KMS-11 (cell line): ENCODE measurements around the gene SECISBP2.
A peak's percentile ranks its signal among the peaks of the same experiment; 100 is the strongest.

Source experiments
- H2AFZ ChIP-seq: fragments of 200-600 bp; sonication (generic); 2 replicates; pipeline ENCODE4 v1.6.1; 2016; ENCODE audit warnings: antibody characterized with exemption, mixed run types, low read depth
- H3K27ac ChIP-seq: fragments of 200-600 bp; sonication (generic); 2 replicates; pipeline ENCODE4 v1.6.1; 2016; ENCODE audit warnings: mild to moderate bottlenecking, mixed run types
- H3K27me3 ChIP-seq: fragments of 200-600 bp; sonication (generic); 2 replicates; pipeline ENCODE4 v1.6.1; 2017; ENCODE audit warnings: mild to moderate bottlenecking, low read depth, mixed run types, moderate library complexity; ENCODE audit not compliant: insufficient read depth
- H3K36me3 ChIP-seq: fragments of 200-600 bp; sonication (generic); 2 replicates; pipeline ENCODE4 v1.6.1; 2017; ENCODE audit warnings: mild to moderate bottlenecking, mixed run types; ENCODE audit not compliant: insufficient read depth
- H3K4me1 ChIP-seq: fragments of 200-600 bp; sonication (generic); 2 replicates; pipeline ENCODE4 v1.6.1; 2016; ENCODE audit warnings: mild to moderate bottlenecking, low read depth, mixed run types; ENCODE audit not compliant: poor library complexity, severe bottlenecking
- H3K4me2 ChIP-seq: fragments of 200-600 bp; sonication (generic); 2 replicates; pipeline ENCODE4 v1.7.0; 2016; ENCODE audit warnings: mild to moderate bottlenecking, mixed run types
- H3K4me3 ChIP-seq: fragments of 200-600 bp; sonication (generic); IDR thresholded peaks from 2 replicates; pipeline ENCODE4 v1.6.1; 2017; ENCODE audit warnings: low read depth, low read length, mixed read lengths; ENCODE audit not compliant: insufficient read depth
- H3K79me2 ChIP-seq: fragments of 200-600 bp; sonication (generic); 2 replicates; pipeline ENCODE4 v1.6.1; 2016; ENCODE audit warnings: low read depth, mixed run types; ENCODE audit not compliant: insufficient read depth
- H3K9ac ChIP-seq: fragments of 200-600 bp; sonication (generic); 2 replicates; pipeline ENCODE4 v1.6.1; 2016; ENCODE audit warnings: mild to moderate bottlenecking, mixed run types
- H4K20me1 ChIP-seq: fragments of 200-600 bp; sonication (generic); 2 replicates; pipeline ENCODE4 v1.6.1; 2016; ENCODE audit warnings: mild to moderate bottlenecking, mixed run types; ENCODE audit not compliant: insufficient read depth
- CTCF ChIP-seq: fragments of 200-600 bp; sonication (generic); conservative IDR thresholded peaks from 2 replicates; pipeline ENCODE4 v1.6.1; 2017; ENCODE audit warnings: low read depth, mild to moderate bottlenecking, antibody characterized with exemption, low read length, moderate library complexity, mixed read lengths

The SECISBP2 gene

GRCh38 chr9:89277043-89277442, 41.3 kb upstream of the SECISBP2 start:
- Histone ChIP-seq H3K9ac (no peak overlapping the region), H4K20me1 (no peaks in the 10 kb centered on the region), H3K36me3 (no peaks in the 10 kb centered on the region), H3K27me3 (no peaks in the 10 kb centered on the region), H2AFZ (no peak overlapping the region), H3K79me2 (no peaks in the 10 kb centered on the region), H3K4me1 (peaks cover 26% of the 10 kb centered on the region), H3K27ac (no peak overlapping the region), H3K4me3 (no peak overlapping the region), H3K4me2 (no peak overlapping the region)
- TF ChIP-seq CTCF, result no peak

GRCh38 chr9:89277454-89277853, 40.8 kb upstream of the SECISBP2 start:
- H3K4me3 ChIP-seq, result no peak overlapping the region
- no peak for TF ChIP-seq CTCF
- peaks cover 26% of the 10 kb centered on the region for H3K4me1 ChIP-seq
- H3K36me3 ChIP-seq, result no peaks in the 10 kb centered on the region
- no peak overlapping the region for H3K27ac ChIP-seq
- H2AFZ ChIP-seq, result no peak overlapping the region
- H3K27me3 ChIP-seq, result no peaks in the 10 kb centered on the region
- H3K9ac ChIP-seq, result no peak overlapping the region
- H3K79me2 ChIP-seq, result no peaks in the 10 kb centered on the region
- peak overlapping the region; percentile 18; the same call in 1 of the 2 replicates for H3K4me2 ChIP-seq
- H4K20me1 ChIP-seq, result no peaks in the 10 kb centered on the region

GRCh38 chr9:89278551-89278950, 39.7 kb upstream of the SECISBP2 start:
- no peak overlapping the region for H3K9ac ChIP-seq
- H3K36me3 ChIP-seq, result no peaks in the 10 kb centered on the region
- no peak overlapping the region for H2AFZ ChIP-seq
- no peaks in the 10 kb centered on the region for H3K79me2 ChIP-seq
- no peaks in the 10 kb centered on the region for H3K27me3 ChIP-seq
- H3K4me2 ChIP-seq, result no peak overlapping the region
- H3K27ac ChIP-seq, result no peak overlapping the region
- H3K4me1 ChIP-seq, result peaks cover 26% of the 10 kb centered on the region
- H3K4me3 ChIP-seq, result no peak overlapping the region
- TF ChIP-seq CTCF, result no peak
- no peaks in the 10 kb centered on the region for H4K20me1 ChIP-seq

GRCh38 chr9:89278997-89279739, 39.1 kb upstream of the SECISBP2 start:
- H3K4me3 ChIP-seq, result no peak overlapping the region
- H3K36me3 ChIP-seq, result no peaks in the 10 kb centered on the region
- no peak overlapping the region for H3K9ac ChIP-seq
- peak; percentile 77 for TF ChIP-seq CTCF
- H2AFZ ChIP-seq, result no peak overlapping the region
- H3K79me2 ChIP-seq, result no peaks in the 10 kb centered on the region
- peaks cover 26% of the 10 kb centered on the region for H3K4me1 ChIP-seq
- no peaks in the 10 kb centered on the region for H3K27me3 ChIP-seq
- no peak overlapping the region for H3K4me2 ChIP-seq
- no peaks in the 10 kb centered on the region for H4K20me1 ChIP-seq
- no peak overlapping the region for H3K27ac ChIP-seq
